ENCODE measurements around the gene ZNF514. TPM values are rescaled to one million over a fixed set of nuclear protein-coding genes. Genes with fewer than 3 reads are reported as not detected.

The ZNF514 gene
- total RNA-seq, 1 donor from 2014 or later: 26.1 TPM

- Mint-ChIP-seq H3K4me1 (ENCODE audit: unreplicated experiment) (peaks cover 17% of the 10 kb centered on the region), H3K4me3 (peak overlapping the region; percentile 96), H3K27me3 (no peaks in the 10 kb centered on the region), H3K9me3 (no peaks in the 10 kb centered on the region), H3K36me3 (peaks cover 13% of the 10 kb centered on the region), H3K27ac (peak overlapping the region; percentile 81)
- no peak for DNase-seq (ENCODE audit: extremely low spot score, unreplicated experiment)
- TF ChIP-seq, protein P1, sequence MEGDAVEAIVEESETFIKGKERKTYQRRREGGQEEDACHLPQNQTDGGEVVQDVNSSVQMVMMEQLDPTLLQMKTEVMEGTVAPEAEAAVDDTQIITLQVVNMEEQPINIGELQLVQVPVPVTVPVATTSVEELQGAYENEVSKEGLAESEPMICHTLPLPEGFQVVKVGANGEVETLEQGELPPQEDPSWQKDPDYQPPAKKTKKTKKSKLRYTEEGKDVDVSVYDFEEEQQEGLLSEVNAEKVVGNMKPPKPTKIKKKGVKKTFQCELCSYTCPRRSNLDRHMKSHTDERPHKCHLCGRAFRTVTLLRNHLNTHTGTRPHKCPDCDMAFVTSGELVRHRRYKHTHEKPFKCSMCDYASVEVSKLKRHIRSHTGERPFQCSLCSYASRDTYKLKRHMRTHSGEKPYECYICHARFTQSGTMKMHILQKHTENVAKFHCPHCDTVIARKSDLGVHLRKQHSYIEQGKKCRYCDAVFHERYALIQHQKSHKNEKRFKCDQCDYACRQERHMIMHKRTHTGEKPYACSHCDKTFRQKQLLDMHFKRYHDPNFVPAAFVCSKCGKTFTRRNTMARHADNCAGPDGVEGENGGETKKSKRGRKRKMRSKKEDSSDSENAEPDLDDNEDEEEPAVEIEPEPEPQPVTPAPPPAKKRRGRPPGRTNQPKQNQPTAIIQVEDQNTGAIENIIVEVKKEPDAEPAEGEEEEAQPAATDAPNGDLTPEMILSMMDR (conservative IDR thresholded peaks at IDR 0.05): no peak
Observed at GRCh38 chr2:95122197-95122551, 37.5 kb downstream of the ZNF514 start.

DNA sequence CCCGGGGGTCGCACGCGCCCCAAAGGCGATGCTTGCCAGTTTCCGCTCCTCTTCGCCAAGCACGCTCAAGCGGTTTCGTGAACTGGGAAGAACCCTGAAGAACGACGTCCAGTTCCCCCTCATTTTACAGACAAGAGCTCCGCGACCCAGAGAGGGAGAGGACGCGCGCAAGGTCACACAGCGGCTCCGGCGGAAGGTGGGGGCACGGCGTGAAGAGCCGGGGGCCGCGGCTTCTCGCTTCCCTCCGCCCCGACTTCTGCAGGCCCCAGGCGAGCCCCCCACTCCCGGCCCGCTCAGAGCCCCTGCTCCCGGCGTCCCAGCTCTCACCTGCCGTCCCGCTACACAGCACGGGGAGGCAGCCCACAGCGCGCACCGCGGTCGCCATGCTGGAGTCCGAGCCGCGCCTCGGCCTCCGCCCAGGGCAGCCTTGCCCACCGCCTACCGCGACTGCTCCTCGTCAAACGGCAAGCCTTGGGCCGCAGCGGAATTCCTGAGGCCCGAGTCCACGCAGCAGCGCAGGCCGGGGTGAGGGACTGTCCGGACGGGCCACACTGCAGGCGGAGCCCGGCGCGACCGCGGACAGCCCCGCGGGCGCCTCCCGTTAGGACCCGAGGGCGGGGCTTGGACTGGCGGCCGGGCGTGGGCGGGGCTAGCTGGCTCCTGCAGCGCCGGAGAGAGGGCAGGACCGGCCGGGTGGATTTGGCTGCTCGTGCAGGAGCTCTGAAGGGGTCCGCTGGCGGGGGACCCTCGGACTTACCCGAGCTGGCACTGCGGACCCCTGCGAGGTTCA, 38.0 kb downstream of the ZNF514 start, which contains the start of gene MRPS5:
TSS of gene MRPS5 (minus strand) at position 402 of the 790 bp plus-strand sequence. CDS start at position 385, 17 bp downstream.
- peak within 1 kb of the TSS; percentile 96 for H3K4me3 Mint-ChIP-seq
- no peaks in the 10 kb centered on the region for H3K9me3 Mint-ChIP-seq
- no peaks in the 10 kb centered on the region for H3K27me3 Mint-ChIP-seq
- H3K27ac Mint-ChIP-seq: peak within 1 kb of the TSS; percentile 95
- H3K4me1 Mint-ChIP-seq (ENCODE audit: unreplicated experiment): peaks cover 19% of the 10 kb centered on the region
- TF ChIP-seq, protein P1 (conservative IDR thresholded peaks at IDR 0.05): peak; percentile 40
- peak; percentile 90 for DNase-seq (ENCODE audit: extremely low spot score, unreplicated experiment)
- H3K36me3 Mint-ChIP-seq: peaks cover 15% of the 10 kb centered on the region

DNA sequence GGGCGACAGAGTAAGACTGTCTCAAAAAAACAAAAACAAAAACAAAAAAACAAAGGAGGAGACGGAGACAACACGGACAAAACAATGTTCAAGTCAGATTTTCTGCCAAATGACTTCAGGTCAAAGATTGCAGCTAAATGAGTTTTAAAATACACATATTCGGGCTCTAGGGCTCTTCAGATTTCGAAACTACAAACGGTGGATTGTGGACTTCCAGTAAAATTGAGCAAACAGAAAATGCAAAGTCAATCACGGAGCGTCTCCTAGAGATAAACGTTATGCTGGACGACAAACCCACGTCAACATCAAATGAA, 38.6 kb downstream of the ZNF514 start:
- Mint-ChIP-seq H3K36me3 (peaks cover 15% of the 10 kb centered on the region), H3K27me3 (no peaks in the 10 kb centered on the region), H3K27ac (peak overlapping the region; percentile 95), H3K4me1 (ENCODE audit: unreplicated experiment) (peaks cover 19% of the 10 kb centered on the region), H3K4me3 (peak overlapping the region; percentile 96), H3K9me3 (no peaks in the 10 kb centered on the region)
- DNase-seq (ENCODE audit: extremely low spot score, unreplicated experiment): no peak
- TF ChIP-seq, protein P1 (conservative IDR thresholded peaks at IDR 0.05): no peak

- peaks cover 21% of the 10 kb centered on the region for H3K4me1 Mint-ChIP-seq (ENCODE audit: unreplicated experiment)
- peaks cover 23% of the 10 kb centered on the region for H3K36me3 Mint-ChIP-seq
- no peak for DNase-seq (ENCODE audit: extremely low spot score, unreplicated experiment)
- H3K4me3 Mint-ChIP-seq: peak overlapping the region; percentile 67
- H3K27ac Mint-ChIP-seq: peak overlapping the region; percentile 50
- no peaks in the 10 kb centered on the region for H3K27me3 Mint-ChIP-seq
- H3K9me3 Mint-ChIP-seq: no peaks in the 10 kb centered on the region
- TF ChIP-seq, protein P1 (conservative IDR thresholded peaks at IDR 0.05): peak; percentile 88
Observed at GRCh38 chr2:95115418-95115817, 44.2 kb downstream of the ZNF514 start.

- H3K4me1 Mint-ChIP-seq (ENCODE audit: unreplicated experiment): peaks cover 20% of the 10 kb centered on the region
- H3K9me3 Mint-ChIP-seq: no peaks in the 10 kb centered on the region
- H3K36me3 Mint-ChIP-seq: peaks cover 28% of the 10 kb centered on the region
Observed at GRCh38 chr2:95113464-95113863, 46.2 kb downstream of the ZNF514 start.

More at GRCh38 chr2:95113464-95113863, 46.2 kb downstream of the ZNF514 start:
- TF ChIP-seq, protein P1 (conservative IDR thresholded peaks at IDR 0.05): no peak
- Mint-ChIP-seq H3K27me3 (no peaks in the 10 kb centered on the region), H3K27ac (no peak overlapping the region), H3K4me3 (no peak overlapping the region)
- no peak for DNase-seq (ENCODE audit: extremely low spot score, unreplicated experiment)

Measured in type B pancreatic cell (in vitro differentiated cells).